IPS-18c (cell line): Measurements from ENCODE around the gene FOXF2.
A peak's percentile ranks its signal among the peaks of the same experiment; 100 is the strongest.
"Not testable (repeated sequence)": the region's sequence is repeated elsewhere in the genome, so short reads cannot be mapped to it uniquely, and the experiment has no call there.

Experiments used
- H3K4me3 ChIP-seq: 2 replicates; pipeline ENCODE4 v1.7.0; 2013; ENCODE audit warnings: low read depth, mild to moderate bottlenecking, low read length, moderate library complexity; ENCODE audit not compliant: insufficient read depth
- H3K9me3 ChIP-seq: one replicate; pipeline ENCODE4 v1.6.1; 2013; ENCODE audit warnings: mild to moderate bottlenecking, low read length, moderate library complexity; ENCODE audit not compliant: control insufficient read depth, insufficient read depth

The FOXF2 gene

DNA sequence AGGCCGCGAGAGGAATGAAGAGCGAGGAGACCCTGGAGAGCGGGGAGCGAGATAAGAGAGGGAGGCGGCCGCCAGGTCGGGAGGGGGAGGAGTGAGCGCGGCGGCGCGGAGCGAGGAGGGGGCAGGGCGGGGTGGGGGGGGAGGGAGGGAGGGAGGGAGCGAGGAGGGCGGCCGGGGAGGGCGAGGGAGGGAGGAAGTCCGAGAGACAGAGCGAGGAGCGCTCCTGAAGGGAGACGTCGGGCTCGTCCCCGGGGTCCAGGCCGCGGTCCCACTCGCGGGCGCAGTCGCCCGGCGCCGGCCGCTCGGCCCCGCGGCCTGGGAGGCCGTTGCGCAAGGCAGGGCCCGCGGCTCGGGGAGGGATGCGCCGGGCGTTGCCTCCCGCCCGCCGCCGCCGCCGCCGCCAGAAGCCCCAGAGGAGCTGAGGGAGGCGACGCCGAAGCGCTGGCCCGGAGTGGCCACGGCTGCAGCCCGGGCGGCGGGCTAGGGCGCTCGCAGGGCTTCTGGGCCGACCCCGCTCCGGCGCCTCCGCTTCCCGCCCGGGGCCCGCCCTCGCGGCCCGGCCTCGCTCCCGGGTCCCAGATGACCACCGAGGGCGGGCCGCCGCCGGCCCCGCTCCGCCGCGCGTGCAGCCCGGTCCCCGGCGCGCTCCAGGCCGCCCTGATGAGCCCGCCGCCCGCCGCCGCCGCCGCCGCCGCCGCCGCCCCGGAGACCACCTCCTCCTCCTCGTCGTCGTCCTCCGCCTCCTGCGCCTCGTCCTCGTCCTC, at the start of gene FOXF2:
FOXF2 (plus strand) TSS at position 208 of the 764 bp plus-strand sequence; CDS start at position 580, 372 bp downstream.
- peaks cover 2% of the 10 kb centered on the region for H3K9me3 ChIP-seq
- peak within 1 kb of the TSS; percentile 34; the same call in 1 of the 2 replicates for H3K4me3 ChIP-seq

DNA sequence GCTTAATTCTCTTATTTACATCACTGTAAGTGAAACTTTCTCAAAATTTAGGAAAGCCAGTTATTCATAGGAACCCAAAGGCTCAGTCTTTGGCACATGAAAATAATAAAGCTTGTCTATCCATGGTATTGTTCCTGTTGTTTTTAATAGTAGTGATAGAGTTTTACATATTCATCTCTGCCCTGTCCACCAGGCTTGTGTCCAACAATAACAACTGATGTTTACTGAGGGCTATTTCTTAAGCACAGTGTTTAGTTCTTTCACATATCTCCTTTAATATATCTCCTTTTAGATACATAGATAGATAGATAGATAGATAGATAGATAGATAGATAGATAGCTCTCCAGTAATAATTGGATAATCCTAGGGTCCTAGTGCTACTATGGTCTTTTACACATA, 43.3 kb upstream of the FOXF2 start:
- no peaks in the 10 kb centered on the region for H3K9me3 ChIP-seq
- H3K4me3 ChIP-seq: no peak overlapping the region

DNA sequence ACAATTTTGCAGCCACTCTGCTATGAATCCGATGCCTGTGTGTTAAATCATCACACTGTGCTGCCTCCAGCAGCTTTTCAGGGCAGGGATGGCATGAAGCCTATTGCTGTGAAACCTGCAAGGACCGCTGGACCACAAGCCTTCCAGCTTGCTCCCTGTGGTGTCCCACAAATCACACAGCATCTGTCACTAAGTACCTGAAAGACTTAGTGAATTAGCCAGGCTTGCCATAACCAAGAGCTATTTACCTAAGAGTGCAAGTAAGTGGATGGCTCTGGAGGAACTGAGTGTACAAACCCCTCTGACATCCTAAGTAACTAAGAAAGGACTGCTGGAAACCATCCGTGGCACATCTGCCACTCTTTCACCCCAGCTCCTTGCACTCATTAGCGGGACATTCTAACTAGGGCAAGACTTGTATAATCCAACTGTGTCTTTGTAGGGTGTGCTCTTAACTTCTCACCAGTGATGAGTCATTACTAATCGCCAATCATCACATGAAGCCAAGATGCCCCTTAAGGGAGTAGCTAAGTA, 42.8 kb upstream of the FOXF2 start:
- H3K4me3 ChIP-seq: no peak overlapping the region
- no peaks in the 10 kb centered on the region for H3K9me3 ChIP-seq

DNA sequence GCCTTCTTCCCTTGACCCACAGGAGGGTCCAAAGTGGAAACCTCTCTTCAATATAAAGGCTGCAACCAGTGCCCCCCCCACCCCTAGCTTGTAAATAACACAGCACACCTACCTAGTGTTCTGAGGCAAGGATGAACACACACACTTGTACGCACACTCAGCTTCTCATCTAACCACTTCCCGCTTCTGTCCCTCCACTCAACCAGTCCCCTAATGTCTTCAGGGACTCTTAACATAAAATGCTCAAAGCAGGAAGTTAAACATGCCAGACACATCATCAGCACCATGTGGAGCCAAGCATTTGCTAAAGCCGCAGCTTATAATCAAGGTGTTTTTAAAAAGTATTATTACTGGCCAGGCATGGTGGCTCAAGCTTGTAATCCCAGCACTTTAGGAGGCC, 42.2 kb upstream of the FOXF2 start:
- Histone ChIP-seq H3K4me3 (no peak overlapping the region), H3K9me3 (no peaks in the 10 kb centered on the region)

DNA sequence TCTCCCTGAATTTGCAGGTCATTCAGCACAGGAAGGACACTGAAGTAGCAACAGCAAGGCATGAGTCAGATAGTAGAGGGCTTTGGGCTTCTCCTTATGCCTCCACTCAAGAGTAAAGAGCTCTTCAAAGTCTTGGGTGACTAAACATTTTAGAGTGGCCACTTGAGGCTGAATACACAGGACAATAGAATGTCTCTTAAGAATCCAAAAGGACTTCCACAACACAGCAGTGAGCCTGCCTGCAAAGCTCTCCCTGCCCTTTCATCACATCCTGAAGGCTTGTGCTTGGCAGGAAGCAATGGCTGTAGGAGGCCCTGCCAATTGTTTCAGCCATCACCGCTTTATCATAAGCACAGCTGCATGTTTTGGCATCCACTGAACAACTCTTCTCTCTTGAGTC, 40.7 kb upstream of the FOXF2 start:
- no peaks in the 10 kb centered on the region for H3K9me3 ChIP-seq
- no peak overlapping the region for H3K4me3 ChIP-seq

DNA sequence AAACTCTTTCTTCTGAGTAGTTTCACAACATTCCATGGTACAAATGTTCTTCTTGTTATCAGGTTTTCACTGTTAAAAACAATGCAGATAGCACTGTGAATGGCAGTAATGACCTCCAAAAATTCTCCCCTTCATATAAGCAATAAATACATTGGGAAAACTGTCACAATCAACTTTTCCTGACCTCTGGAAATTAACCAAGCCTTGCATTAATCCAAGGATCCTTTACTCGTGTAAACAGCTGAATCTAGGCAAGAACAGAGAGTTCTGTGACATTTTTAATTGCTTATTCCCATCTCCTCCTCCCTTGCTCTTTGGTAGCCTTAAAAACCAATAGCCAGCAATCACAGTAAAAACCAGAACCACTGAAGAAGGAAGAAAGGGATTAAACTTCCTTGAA, 39.7 kb upstream of the FOXF2 start:
- no peak overlapping the region for H3K4me3 ChIP-seq
- H3K9me3 ChIP-seq: no peaks in the 10 kb centered on the region

DNA sequence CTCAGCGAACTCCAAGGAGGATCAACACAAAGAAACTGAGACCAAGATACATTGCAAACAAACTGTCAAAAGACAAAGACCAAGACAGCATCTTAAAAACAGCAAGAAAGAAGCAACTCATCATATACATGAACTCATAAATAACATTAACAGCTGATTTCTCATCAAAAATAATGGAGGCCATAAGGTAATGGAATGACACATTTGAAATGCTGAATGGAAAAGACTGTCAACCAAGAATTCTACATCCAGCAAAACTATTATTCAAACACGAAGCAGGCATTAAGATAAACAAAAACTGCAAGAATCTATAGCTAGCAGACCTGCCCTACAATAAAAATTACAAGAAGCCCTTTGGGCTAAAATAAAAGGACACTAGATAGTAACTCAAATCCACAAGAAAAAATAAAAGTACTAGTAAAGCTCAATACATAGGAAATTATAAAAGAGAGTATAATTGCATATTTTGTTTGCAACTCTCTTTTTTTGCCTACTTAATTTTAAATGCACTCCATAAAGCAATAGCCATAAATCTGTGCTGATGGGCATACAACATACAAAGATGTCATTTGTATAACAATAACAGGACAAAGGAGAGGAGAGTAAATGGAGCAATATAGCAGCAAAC, 37.9 kb upstream of the FOXF2 start:
- no peak overlapping the region for H3K4me3 ChIP-seq
- no peaks in the 10 kb centered on the region for H3K9me3 ChIP-seq

DNA sequence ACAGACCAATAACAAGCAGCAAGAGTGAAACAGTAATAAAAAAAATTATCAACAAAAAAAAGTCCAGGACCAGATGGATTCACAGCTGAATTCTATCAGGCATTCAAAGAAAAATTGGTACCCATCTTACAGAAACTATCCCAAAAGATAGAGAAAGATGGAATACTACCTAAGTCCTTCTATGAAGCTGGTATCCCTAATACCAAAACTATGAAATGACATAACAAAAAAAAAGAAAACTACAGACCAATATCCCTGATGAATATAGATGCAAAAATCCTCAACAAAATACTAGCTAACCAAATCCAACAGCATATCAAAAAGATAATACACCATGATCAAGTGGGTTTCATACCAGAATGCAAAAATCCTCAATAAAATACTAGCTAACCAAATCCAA, 34.3 kb upstream of the FOXF2 start:
- H3K4me3 ChIP-seq, H3K9me3 ChIP-seq: not testable (repeated sequence)

DNA sequence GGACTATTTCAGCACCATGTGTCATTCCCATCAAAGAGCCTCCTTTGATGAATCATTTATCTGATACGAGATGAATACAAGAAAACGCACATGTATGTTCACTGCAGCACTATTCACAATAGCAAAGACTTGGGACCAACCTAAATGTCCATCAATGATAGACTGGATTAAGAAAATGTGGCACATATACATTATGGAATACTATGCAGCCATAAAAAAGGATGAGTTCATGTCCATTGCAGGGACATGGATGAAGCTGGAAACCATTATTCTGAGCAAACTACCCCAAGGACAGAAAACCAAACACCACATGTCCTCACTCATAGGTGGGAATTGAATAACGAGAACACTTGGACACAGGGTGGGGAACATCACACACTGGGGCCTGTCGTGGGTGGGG, 27.7 kb upstream of the FOXF2 start:
- not testable (repeated sequence) for H3K9me3 ChIP-seq

DNA sequence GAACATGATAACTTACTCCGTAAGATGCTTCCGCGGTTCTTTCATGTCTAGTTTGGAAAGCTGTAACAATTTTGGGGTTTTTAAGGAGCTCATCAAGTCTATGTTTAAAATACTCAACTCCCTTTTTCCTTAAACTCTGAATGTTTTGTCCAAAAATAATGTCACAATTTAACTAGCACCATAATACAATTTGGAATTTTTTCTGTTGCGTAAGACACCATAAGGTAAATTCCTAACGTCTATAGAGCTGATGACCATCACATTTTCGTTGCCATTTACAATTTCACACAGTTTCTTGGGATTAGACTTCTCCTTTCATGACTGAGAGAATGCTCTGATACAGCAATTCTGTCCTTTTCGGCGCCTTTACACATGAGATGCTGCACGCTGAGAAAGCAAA, 26.7 kb upstream of the FOXF2 start:
- no peak overlapping the region for H3K4me3 ChIP-seq
- H3K9me3 ChIP-seq: no peaks in the 10 kb centered on the region

More for the DNA sequence above, 27.7 kb upstream of the FOXF2 start:
- not testable (repeated sequence) for H3K4me3 ChIP-seq

DNA sequence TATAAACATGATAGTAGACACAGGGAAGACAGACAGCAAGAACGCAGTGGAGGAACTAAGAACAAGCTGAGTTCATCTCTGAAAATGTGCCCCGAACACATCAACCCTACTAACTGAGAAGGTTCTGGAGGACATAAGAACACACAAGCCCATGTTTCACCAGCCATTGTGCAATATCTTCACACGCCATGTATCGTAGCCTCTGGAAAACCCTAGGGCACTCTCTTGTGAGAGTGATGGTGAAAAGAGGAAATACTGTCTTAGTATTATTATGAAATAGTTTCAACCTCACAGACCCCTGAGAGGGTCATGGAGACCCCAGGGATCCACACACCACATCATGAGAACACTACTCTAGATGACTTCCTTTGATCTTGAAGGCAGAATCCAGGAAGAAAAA, 26.1 kb upstream of the FOXF2 start:
- no peaks in the 10 kb centered on the region for H3K9me3 ChIP-seq

DNA sequence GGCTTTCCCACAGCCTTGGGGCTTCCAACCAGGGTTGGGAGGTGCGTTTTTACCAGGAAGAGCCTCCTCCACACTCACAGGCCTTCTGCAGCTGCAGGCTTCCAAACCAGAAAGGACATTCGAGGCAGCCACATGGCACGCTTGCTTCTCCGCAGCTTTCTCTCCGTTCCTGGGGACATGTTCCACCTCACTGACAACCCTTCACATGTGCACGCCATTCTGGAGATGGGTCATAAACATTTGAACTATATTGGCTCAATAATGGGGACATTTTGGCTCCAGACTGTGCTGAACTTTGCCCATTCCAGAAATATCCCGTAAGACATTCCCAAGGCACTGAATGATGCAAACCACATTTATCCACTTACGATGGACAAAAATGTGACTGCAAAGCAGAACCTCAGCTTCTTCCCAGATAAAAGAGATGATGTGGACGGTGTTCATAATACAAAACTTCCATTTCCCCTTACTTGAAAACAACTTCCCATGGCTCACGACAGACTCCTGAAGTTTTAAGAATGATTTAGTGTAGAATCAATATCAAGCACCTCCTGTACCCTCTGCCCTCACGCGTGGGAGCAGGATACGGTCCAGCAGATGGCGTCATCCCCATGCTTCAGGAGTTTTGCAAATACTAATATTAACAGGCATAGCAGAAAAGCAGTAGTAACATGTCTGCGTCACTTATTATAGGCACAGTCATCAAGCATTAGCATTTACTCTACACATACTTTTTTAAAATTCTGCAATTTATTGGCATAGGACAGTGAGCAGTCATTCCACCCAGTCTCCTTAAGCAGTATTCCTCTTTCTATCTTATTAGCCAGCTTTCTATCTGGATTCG, 25.4 kb upstream of the FOXF2 start:
- Histone ChIP-seq H3K4me3 (no peak overlapping the region), H3K9me3 (no peaks in the 10 kb centered on the region)

More for the DNA sequence above, 26.1 kb upstream of the FOXF2 start:
- H3K4me3 ChIP-seq: no peak overlapping the region

DNA sequence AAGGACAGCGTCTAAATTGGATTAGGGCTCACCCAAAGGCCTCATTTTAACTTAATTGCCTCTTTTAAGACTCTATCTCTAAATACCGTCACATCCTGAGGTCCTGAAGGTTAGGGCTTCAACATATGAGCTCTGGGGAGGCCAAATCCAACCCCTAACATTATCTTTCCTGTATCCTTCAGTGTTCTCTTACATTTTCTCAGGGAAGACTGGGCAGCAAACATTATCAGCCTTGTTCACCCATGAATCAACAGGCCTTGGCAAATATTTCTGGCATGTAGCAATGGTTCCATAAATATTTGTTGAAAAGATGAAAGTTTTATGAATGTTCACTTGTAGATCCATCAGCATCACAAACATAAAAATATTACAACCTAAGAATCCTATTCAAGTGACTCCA, 24.6 kb upstream of the FOXF2 start:
- Histone ChIP-seq H3K9me3 (no peaks in the 10 kb centered on the region), H3K4me3 (no peak overlapping the region)

DNA sequence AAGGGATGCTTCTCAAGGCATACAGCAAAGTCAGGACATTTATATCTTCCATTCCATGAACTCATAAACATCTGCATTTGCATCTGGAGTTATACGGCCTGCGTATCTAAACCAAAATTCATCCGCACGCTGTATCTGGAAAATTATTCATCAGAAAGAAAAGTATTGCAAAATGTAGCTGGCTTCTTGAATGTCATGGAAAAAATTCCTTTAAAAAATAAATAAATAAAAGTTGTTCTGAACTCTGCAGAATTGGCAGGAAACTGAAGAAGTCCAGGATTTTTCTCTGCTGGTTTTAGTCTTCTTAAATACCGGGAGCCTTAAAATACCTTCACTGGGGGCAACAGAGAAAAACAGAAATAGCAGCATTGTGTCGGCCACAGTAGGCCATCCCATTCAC, 23.7 kb upstream of the FOXF2 start:
- H3K4me3 ChIP-seq: no peak overlapping the region
- H3K9me3 ChIP-seq: no peaks in the 10 kb centered on the region

DNA sequence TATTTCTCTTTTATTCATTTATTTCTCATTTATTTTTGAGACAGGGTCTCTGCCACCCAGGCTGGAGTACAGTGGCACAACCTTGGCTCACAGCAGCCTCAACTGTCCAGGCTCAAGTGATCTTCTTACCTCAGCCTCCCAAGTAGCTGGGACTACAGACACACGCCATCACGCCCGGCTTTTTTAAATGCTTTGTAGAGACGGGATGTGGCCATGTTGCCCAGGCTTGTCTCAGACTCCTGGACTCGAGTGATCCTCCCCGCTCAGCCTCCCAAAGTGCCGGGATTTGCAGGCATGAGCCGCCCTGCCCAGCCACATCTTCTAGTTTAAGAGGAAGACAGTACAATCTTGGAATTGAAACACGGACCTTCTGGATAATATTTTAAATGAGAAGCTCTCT, 21.6 kb upstream of the FOXF2 start:
- Histone ChIP-seq H3K9me3 (no peaks in the 10 kb centered on the region), H3K4me3 (no peak overlapping the region)

DNA sequence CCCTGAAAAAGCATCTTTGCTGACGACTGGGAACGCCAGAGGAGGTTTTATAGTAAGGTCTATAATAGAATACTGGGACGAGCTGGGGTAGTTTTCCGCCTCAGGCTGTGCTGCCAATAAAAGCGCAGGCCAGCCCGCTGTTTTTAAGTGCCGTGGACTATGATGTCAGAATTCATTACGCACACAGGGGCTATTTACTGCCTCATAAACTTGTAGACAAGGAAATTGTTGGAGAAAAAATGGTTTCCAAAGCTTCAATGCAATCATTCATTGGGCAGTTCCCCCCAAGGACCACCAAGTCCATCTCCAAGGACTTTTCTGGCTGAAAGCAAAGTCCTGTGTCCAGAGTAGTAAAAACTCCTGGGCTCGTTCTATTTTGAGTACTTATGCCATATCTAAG, 20.4 kb upstream of the FOXF2 start:
- Histone ChIP-seq H3K4me3 (no peak overlapping the region), H3K9me3 (no peaks in the 10 kb centered on the region)

DNA sequence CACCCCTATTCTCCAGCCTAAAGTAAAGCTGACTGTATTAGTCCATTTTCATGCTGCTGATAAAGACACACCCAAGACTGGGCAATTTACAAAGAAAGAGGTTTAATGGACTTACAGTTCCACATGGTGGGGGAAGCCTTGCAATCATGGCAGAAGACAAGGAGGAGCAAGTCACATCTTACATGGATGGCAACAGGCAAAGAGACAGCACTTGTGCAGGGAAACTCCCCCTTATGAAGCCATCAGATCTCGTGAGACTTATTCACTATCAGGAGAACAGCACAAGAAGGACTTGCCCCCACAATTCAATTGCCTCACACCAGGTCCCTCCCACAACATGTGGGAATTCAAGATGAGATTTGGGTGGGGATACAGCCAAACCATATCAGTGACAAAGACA, 19.7 kb upstream of the FOXF2 start:
- not testable (repeated sequence) for H3K4me3 ChIP-seq, H3K9me3 ChIP-seq

DNA sequence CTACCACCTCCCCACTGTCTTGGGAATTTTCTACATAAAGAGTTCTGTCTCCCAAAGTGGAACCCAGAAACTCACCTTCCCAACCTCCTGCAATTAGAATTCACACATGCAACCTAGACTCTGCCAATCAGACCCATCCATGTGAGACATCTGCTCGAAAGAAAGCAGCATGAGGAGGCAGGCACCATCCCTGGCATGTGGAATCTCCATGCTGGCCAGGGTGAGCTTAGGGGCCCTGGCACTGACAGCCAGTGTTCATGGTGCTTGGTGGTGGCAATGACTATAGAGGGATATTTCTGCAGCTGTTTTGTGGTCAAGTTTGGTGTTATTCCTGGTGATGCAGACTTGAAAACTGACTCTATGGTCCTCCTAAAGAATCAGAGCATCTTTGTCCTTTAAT, 17.4 kb upstream of the FOXF2 start:
- H3K9me3 ChIP-seq: no peaks in the 10 kb centered on the region
- no peak overlapping the region for H3K4me3 ChIP-seq
